IPS-NIHi11 (cell line): ENCODE measurements around the gene SNAPC2.
"Not testable (repeated sequence)": the region's sequence is repeated elsewhere in the genome, so short reads cannot be mapped to it uniquely, and the experiment has no call there.

ENCODE experiments used
- DNase-seq: peaks from one replicate; pipeline ENCODE4 v3.0.0; 2012; ENCODE audit warnings: mixed read lengths, low spot score

The SNAPC2 gene

DNA sequence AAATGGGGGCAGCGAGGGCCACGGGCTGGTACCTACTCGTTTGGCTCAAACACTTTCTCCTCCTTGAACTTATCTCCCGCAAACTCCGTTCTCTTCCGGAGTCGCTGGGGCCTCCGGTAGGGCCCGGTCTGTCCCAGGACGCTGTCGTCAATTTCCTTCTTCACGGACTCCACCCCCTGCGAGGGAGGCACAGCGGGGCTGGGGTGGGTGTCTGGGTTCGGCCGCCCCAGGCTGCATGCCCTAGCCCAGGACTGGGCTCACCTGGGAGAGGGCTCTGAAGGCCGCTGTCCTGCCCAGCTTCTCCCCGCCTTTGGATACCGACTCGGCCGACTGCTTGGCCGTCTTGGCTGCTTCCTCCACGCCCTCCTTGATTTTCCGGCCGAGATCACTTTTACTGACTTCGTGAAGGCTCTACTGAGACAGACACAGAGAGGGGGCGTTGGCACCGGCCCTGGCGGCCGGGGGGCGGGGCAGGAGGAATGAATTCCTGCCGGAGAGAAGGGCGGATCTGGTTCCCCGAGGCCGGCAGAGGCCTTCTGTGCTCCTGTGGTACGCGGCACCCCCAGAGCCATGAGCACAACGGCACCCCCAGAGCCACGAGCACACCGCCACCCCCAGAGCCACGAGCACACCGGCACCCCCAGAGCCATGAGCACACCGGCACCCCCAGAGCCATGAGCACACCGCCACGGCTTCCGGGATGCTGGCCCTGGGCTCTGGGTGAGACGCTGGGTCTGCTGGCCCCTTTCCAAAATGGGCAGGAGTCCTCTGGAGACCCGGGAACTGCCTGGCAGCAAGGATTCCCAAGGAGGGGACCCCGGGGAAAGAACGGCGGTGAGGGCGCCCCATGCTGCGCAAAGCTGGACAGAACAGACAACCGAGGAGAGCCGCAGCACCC, 13.9 kb downstream of the SNAPC2 start:
- DNase-seq: no peak

DNA sequence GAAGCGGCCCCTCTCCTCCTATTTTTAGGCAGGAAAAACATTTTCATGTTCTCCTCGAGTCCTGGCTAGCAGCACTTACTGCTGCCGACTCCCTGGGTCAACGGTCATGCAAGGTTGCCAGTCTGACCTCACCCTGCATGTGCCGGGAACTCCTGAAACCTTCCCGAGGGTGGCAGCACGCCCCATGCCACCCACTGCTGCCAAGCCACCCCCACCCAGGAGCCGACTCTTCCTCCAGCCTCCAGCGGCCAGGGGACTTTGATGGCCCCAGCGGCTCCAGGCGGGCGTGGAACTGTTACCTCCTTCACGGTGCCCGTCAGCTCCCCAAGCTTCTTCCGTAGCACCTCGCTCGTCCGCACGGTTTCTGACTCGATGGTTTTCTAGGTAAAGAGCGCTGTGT, 14.6 kb downstream of the SNAPC2 start:
- DNase-seq: no peak

DNA sequence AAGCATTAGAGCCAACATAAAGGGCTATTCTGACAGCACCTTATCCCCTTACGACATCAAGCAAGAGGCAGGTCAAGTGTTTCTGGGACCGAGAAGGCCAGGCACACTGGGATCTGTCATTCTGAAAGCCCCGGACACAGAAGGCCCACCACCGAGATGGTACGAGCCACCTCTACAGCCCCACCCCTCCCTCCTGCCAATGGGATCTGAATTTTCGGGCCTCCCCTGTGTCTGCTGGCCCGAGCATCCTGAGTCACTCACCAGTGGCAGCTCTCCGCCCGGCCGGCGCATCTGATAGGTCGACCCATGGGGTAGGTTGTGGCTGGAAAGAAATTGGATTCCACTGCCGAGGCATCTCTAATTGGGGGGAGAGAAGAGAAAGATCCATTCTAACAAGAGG, 20.7 kb downstream of the SNAPC2 start:
- no peak for DNase-seq

DNA sequence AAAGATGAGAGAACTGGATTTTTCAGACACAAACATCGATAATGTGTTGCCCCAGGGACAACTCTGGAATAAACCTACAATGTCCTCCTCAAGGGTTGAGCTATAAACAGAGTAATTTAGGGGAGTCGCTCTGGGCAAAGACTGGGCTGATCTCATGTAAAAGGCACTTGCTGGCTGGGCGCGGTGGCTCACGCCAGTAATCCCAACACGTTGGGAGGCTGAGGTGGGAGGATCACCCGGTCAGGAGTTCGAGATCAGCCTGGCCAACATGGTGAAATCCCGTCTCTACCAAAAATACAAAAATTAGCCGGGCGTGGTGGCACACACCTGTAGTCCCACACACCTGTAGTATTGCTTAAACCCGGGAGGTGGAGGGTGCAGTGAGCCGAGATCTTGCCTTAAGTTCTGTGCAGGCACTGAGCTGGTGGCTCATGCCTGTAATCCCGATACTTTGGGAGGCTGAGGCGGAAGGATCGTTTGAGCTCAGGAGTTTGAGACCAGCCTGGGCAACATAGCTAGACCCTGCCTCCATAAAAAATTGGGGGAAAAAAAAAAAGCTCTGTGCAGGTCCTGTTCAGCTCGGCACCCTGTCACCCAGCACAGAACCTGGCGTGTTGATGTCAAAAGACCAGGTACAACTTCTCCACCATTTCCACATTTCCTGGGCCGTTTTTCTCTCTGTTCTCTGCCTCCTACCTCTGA, 21.9 kb downstream of the SNAPC2 start:
- DNase-seq: no peak

DNA sequence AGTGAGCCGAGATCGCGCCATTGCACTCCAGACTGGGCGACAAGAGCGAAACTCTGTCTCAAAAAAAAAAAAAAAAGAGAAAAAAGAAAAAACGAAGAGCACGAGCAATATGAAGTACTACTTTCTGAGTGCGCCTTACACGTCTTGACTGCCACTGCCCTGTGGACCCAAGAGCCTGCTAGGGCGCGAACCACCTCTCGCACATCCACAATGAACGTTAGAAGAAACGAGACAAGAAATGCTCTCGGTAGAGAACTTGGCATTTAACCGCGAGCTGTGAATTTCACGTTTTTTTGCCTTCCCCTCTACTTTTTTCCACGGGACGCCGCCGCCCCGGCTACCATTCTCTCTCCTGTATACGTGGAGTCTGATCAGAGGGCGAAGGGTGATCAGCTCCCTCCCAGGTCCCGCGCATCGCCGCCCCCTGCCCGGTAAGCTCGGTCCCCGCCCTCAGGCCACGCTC, 22.9 kb downstream of the SNAPC2 start:
- no peak for DNase-seq

DNA sequence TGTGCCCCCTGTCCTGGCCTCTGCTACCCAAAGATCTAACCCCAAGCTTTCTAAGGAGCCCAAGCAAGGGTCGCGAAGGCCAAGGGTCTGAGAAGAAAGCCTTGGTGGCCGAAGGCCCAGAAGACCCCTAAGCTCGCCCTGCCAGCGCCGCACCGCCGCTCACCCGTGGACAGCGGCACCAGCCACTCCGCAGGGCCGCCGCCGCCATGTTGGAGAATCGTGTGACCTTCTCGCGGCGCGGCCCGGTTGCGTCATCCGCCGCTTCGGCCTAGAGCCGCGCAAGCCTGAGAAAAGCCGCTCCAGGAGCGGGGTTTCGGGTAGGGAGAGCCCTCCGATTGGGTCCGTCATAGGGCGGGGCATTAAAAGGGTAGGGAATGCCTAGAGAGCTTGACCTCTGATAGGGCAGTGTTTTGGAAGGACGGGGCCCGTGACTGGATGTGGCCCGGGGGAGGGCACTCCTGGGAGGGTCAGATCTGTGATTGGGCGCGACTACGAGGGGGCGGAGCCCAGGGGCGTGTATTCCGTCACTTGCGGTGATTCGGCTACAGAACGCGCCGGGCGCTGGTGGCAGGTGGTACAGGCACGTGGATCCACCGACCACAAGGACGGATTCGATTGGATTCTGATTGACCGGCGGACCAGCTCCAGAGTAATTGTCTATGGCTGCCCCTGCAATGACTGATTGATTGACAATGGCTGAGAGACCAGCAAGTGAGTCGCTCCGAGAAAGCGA, 23.5 kb downstream of the SNAPC2 start, which contains the start of gene TIMM44:
TSS of gene TIMM44 (minus strand) at position 223 of the 733 bp plus-strand sequence. CDS start at position 208, 15 bp downstream.
- peak; percentile 97 for DNase-seq

DNA sequence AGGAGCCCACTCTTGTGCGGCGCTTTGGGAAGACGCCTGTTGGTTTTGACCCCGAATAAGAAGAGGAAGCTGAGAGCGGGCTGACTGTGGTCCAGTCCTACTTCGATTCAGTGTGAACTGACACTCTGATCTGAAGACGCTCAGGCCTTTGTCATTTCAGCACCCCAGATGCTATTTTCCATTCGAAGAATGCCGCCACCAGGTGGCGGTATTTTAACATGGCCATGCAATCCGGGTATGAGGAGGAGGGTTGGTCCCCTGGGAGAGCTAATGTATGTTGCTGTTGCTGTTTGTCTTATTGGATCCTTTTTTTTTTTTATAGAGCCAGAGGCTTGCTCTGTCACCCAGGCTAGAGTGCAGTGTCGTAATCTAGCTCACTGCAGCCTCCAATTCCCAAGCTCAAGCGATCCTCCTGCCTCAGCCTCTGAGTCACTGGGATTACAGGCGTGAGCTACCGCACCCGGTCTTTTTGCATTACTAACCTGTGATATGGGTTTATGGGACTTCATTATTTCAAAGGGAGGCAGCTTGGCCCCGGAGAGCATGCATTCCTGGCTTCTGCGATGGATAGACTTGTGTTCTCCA, 24.1 kb downstream of the SNAPC2 start:
- peak; percentile 75 for DNase-seq

DNA sequence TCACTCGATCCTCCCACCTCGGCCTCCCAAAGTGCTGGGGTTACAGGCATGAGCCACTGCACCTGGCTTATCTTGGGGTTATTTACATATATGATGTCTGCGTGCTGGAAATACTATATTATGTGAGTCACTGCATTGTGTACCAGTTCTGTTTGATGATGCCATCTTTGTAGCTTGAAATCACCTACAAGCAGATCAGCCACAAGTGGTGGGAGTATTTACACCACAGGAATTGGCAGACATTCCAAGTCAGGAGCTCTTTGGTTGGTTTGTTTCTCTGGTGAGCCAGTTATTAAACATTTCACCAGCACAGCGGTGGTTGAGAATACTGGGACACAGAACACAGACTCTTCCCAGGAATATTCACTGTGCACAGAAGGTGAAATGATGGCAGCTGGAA, 27.8 kb downstream of the SNAPC2 start:
- DNase-seq: no peak

DNA sequence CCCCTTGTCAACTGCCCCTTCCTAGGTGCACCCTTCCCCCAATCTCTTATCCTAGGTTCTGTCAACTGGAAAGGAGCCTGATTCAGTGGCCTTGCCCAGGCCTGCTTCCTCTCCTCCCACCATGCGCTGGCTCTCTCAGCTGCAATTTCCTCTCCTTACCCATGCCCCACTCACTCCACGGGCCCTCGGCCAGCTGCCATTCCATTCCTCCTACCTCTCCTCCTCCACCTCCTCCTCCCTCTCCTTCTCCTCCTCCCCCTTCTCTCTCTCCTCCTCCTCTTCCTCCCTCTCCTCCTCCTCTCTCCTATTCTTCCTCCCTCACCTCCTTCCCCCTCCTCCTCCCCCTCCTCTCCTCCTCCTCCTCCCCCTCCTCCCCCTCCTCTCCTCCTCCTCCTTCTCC, 32.9 kb downstream of the SNAPC2 start:
- no peak for DNase-seq

DNA sequence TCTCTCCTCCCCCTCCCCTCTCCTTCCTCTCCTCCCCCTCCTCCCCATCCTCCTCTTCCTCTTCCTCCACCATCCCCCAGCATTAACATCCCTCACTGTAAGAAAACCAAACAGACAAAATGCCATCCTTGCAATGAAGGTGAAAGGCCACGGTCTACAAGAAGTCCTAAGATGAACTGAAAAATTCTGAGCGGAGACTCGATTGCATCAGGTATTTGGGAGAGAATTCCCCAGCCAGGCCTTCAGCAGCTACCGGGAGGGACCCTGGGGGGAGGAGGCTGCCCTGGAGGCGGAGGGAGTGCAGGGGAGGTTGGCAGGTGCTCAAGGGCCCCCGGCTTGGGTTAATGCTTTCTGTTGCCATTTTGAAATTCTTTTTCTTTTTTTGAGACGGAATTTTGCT, 33.4 kb downstream of the SNAPC2 start:
- no peak for DNase-seq

DNA sequence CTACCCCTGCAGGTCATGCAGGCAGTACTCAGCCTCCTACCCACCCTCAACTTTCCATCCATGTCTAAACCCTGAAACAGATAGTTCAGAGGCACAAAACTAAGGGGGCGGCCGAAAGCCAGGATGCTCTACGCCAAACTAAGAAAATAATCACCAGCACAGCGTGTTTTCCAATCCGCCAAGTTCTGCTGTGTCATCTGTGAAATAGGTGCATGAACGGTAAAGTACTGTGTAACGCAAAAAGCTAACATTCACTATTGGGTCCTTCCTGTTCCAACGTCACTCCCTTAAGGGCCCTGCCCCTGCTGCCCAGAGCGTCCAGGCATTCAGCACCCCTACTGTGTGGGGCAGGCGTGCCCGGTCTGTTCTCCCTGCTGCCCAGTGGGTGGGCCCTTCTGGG, 35.6 kb downstream of the SNAPC2 start:
- DNase-seq: no peak

DNA sequence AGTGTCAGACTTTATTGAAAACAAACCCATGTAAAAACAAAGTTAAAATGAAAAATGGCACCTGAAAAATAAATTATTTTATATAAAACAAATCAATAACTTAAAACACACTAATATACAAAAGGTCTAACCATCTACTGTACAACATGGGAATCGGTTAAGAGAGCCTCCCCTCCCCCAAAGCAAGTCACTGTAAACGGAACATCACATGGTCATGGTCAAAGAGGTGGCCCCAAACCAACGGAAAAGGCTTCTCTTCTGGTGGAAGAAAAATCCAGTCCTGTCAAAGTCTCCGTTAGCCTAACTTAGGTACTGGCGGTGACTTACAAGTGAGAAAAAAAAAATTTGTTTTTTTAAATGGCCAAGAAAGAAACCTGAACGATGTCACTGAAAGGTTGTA, 39.1 kb downstream of the SNAPC2 start:
- DNase-seq: no peak

DNA sequence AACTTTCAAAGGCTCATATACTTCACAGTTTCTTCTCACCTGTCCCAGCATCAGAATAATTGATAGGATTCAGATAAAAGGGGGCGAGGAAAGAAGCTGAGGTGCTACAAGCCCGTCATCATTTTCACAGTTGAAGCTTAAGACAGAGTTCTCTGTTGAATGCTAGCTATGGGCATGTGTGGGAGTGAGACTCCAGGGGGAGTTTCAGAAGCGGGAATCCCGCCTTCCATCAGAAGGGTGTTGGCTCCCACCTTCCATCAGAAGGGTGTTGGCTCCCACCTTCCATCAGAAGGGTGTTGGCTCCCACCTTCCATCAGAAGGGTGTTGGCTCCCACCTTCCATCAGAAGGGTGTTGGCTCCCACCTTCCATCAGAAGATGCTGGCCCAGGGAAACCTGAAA, 40.9 kb downstream of the SNAPC2 start:
- DNase-seq: not testable (repeated sequence)

DNA sequence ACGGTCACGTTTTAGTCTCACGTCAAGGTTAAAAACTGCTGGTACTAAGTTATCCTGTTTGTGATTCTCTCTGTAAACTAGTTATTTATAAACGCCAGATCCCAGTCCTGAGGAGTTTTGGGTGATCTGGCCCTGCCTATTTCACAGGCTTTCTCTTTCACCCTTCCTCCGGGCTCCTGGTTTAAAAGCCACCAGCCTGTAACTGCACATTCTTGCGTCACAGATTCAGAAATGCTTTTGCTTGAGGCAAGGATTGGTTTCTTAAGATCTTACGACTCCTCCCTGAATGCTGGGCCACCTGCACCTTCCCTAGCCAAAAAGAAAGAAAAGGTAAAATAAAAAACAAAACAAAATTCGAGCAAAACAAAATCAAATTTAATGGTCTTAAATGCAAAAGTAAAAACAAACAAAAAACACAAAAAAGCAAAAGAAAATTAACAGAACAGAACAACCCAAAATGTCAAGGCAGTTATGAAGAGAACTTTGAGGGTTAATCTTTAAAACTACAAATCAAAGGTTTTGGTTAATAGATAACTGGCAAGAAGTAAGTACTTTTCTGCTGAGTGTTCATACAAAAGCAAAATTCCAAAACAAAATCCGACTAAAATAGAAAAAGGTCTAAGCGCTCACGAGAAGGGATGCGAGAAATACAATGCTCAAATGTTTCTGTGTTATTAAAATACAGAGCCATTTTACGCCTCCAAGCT, 41.9 kb downstream of the SNAPC2 start:
- no peak for DNase-seq

DNA sequence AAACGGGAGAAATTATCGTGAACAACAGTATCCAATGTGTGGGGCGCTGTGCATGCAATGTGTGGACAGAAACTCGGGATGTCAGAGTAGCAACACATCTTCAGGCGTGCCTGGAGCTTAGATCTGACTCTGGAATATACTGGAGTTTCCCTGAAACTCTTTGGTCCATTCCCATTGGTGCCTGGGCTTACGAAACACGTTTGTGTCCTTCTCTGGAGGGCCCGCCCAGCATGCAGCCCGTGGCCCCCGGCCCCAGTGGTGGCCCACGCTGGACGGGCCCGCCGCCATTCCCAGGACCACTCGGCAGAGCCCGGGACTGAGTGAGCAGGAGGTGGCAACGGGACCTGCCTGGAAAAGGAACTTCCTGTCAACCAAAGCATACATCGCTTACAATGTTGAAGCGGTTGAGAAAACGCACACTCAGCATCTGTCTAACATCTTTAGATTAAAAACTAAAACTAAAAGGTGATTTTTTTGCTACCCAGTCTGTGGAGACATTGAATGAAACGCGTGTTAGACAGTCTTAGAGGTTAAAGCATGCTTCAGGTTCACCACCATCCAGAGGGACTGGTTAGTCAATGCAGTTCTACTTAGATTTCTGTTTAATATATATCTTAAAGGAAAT, 42.6 kb downstream of the SNAPC2 start:
- DNase-seq: no peak

DNA sequence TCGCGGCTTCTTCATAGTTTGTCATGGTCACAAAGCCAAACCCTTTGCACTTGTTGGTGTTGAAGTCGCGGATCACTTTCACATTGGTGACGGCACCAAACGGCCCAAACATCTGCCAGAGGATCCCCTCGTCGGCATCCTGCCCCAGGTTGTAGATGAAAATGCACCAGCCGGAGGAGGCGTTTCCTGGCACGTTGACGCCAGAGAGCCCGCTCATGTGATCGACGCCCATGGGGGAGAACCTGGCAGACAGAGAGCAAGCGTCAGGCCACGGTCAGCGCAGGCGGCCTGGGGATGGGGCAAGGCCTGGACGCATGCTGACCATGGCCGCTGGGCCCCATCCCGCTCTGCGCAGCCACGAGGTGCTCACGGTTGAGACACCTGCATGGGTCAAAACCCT, 43.4 kb downstream of the SNAPC2 start:
- no peak for DNase-seq

DNA sequence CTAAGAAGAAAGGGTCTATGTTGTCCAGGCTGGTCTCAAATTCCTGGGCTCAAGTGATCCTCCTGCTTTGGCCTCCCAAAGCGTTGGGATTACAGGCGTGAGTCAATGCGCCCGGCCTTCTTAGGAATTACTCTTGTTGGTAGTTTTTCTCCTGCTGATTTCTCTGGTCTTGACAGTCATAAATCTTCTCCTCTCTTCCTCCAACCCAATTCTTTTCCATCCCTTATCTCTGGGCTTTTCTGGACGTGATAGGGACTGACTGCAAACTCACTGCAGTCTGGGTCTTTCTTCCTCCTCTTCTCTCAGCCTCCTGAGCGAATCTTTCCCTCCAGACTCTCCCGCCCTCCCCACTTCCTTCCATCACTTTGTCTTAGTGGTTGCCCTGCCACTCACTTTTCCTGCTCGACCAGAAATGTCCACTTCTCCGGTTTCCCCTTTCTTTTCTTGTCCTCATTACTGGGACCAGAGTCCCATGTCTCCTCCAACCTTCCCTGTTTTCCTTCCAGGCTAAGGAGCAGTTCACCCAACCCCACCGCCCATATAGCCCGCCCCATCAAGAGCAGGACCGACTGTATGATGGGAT, 45.2 kb downstream of the SNAPC2 start:
- DNase-seq: no peak

DNA sequence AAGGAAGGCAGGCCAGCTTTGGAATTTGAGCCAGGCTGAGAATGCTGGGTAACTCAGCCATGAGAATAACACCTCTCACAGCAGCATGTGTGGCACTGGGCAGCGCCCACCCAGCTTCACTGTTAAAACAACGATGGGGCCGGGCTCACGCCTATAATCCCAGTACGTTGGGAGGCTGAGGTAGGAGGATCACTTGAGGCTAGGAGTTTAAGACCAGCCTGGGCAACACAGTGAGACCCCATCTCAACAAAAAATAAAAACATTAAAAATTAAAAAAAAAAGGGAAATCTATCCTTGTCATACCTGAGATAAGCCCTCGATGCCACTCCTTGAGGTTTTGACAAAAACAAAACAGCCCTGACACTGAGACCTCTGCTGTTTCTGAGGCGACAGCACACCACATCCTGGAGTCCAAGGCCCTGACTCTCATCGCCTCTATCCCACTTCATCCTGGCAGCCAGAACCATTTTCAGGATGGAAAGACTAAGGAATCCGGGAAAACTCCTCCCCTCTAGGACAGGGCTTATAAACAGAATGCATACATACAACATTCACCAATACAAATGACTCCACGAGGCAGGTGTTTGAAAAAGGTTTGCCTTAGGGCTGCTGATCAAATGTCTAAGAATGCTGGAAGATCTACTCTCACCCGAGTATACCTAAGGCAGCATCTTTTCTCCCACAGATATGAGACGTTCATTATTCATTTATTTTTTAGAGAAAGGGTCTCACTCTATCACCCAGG, 46.0 kb downstream of the SNAPC2 start:
- no peak for DNase-seq

DNA sequence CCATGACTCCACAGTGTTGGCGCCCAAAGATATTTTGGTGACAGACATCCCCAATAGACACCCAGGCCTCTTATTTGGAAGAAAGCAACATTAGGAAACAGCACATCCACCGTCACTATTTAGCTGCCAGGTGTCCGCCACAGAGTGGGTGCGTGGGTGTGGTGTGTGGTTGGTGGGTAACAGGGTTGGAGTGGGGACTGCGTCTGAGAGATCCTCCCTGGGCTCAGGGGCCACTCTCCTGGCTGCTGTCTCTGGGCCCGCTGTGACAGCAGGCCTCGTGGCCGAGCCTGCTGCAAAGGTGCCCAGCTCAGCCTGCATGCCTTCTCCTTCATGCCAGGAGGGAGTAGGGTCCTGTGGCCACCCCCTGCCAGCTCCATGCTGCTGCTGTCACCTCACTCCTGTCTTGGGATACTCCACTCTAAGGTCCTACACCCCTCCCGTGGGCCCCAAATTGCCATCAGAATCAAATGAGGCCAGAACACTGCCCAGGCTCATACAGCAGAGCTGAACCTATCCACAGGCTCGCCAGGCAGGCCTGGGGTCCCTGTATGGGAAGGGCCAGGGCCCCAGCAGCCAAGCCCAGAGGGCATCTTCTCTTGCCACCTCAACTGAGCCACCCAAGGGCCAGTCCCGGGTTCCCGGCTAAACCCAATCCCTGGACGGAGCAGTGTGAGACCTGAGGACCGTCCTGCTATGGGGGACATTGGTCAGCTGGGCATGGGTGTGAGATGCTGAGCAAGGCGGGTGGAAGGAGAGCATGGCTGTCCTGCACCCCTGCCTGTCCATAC, 48.1 kb downstream of the SNAPC2 start:
- DNase-seq: no peak
